ENCODE measurements around the gene CA6. TPM values are rescaled to one million over a fixed set of nuclear protein-coding genes. Genes with fewer than 3 reads are reported as not detected.

CA6 gene
- total RNA-seq, 2 experiments from 2014 or later = not detected

DNA sequence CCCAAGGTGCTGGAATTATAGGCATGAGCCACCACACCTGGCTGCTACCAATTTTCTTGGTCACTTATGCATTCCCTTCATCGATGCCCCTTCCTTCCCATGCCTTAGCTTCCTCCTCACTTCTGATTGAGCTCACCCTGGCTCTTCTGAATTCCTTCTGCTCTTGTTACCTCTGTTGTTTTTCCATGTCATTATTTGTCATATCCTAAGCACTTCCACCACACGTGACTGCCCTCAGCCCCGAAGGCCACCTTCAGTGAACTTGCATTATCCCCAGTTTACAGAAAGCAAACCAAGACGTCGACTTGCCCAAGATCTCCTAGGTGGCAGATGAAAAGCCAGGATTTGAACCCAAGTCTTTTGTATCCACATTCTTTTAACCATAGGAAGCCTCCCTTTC, 30.7 kb downstream of the CA6 start:
- ChIA-PET POLR2A (interaction anchor here (0.6 kb wide), 1 partner anchor 770 kb away, joined by 3 read pairs; no protein-coding TSS in a partner anchor), CTCF (ENCODE audit: unreplicated experiment) (interaction anchor here (0.6 kb wide), 1 partner anchor 74 kb away, joined by 3 read pairs; no protein-coding TSS in a partner anchor)
- intact Hi-C loops (cut with micrococcal nuclease; ENCODE audit: unreplicated experiment) = no loop called here
- Histone ChIP-seq H3K4me3 (ENCODE audit: low read depth, low read length, poor library complexity, severe bottlenecking) (no peak overlapping the region), H3K4me2 (ENCODE audit: low read length) (no peak overlapping the region), H3K36me3 (ENCODE audit: insufficient read depth, low read length) (no peaks in the 10 kb centered on the region), H3K27ac (ENCODE audit: low read depth, low read length, poor library complexity, severe bottlenecking) (no peak overlapping the region), H3K79me2 (ENCODE audit: insufficient read depth, low read depth, low read length) (no peaks in the 10 kb centered on the region), H2AFZ (ENCODE audit: low read length) (no peak overlapping the region), H3K9me2 (ENCODE audit: insufficient read depth, low read length) (no peaks in the 10 kb centered on the region), H3K9me3 (ENCODE audit: low read length) (no peaks in the 10 kb centered on the region), H4K20me1 (ENCODE audit: insufficient read depth, low read length) (no peaks in the 10 kb centered on the region), H3K4me1 (ENCODE audit: insufficient read depth, low read length, poor library complexity, severe bottlenecking) (peaks cover 7% of the 10 kb centered on the region)
- BruUV-seq (replicated peaks) = no TSS peak
- DNase-seq (ENCODE audit: low spot score) = no peak
- TF ChIP-seq EZH2phosphoT487 (IDR thresholded peaks at IDR 0.05; ENCODE audit: borderline replicate concordance, low read depth, low read length) = no peak
- TF ChIP-seq, protein P1, sequence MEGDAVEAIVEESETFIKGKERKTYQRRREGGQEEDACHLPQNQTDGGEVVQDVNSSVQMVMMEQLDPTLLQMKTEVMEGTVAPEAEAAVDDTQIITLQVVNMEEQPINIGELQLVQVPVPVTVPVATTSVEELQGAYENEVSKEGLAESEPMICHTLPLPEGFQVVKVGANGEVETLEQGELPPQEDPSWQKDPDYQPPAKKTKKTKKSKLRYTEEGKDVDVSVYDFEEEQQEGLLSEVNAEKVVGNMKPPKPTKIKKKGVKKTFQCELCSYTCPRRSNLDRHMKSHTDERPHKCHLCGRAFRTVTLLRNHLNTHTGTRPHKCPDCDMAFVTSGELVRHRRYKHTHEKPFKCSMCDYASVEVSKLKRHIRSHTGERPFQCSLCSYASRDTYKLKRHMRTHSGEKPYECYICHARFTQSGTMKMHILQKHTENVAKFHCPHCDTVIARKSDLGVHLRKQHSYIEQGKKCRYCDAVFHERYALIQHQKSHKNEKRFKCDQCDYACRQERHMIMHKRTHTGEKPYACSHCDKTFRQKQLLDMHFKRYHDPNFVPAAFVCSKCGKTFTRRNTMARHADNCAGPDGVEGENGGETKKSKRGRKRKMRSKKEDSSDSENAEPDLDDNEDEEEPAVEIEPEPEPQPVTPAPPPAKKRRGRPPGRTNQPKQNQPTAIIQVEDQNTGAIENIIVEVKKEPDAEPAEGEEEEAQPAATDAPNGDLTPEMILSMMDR (conservative IDR thresholded peaks at IDR 0.05; ENCODE audit: low read length) = no peak

DNA sequence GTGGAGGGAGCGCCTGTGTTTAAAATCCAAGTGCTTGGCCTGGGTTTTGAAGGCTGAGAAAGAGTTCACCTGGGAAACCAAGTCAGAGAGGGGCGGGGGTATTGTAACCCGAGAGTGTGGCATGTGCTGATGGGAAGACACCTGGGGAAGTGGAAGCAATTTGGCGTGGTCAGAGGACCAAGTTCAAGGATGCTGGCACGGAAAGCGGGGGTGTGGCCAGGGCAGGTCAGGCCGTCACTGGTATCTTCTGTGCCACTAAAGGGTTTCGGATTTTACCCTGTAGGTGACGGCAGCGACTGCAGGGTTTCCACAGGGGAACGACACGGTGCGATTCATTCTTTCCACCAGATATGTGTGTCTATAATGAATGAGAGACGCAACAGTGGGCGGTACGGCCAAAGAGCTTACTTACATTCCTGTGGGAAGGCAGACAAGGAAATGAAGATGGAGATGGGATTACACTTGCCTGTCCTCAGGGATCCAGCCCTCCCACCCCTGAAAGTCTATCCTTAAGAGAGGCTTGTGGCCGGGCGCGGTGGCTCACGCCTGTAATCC, 31.3 kb downstream of the CA6 start:
- Histone ChIP-seq H2AFZ (ENCODE audit: low read length) (no peak overlapping the region), H3K4me1 (ENCODE audit: insufficient read depth, low read length, poor library complexity, severe bottlenecking) (peaks cover 7% of the 10 kb centered on the region), H3K79me2 (ENCODE audit: insufficient read depth, low read depth, low read length) (no peaks in the 10 kb centered on the region), H3K36me3 (ENCODE audit: insufficient read depth, low read length) (no peaks in the 10 kb centered on the region), H3K4me2 (ENCODE audit: low read length) (no peak overlapping the region), H3K9me2 (ENCODE audit: insufficient read depth, low read length) (no peaks in the 10 kb centered on the region), H3K27ac (ENCODE audit: low read depth, low read length, poor library complexity, severe bottlenecking) (no peak overlapping the region), H3K9me3 (ENCODE audit: low read length) (no peaks in the 10 kb centered on the region), H4K20me1 (ENCODE audit: insufficient read depth, low read length) (no peaks in the 10 kb centered on the region), H3K4me3 (ENCODE audit: low read depth, low read length, poor library complexity, severe bottlenecking) (no peak overlapping the region)
- no peak for DNase-seq (ENCODE audit: low spot score)
- TF ChIP-seq, protein P1 (conservative IDR thresholded peaks at IDR 0.05; ENCODE audit: low read length) = no peak
- no peak for TF ChIP-seq EZH2phosphoT487 (IDR thresholded peaks at IDR 0.05; ENCODE audit: borderline replicate concordance, low read depth, low read length)
- BruUV-seq (replicated peaks) = no TSS peak
- POLR2A ChIA-PET = interaction anchor here (0.6 kb wide), 1 partner anchor 770 kb away, joined by 3 read pairs; no protein-coding TSS in a partner anchor
- CTCF ChIA-PET (ENCODE audit: unreplicated experiment) = no interaction called here
- intact Hi-C loops (cut with micrococcal nuclease; ENCODE audit: unreplicated experiment) = no loop called here

DNA sequence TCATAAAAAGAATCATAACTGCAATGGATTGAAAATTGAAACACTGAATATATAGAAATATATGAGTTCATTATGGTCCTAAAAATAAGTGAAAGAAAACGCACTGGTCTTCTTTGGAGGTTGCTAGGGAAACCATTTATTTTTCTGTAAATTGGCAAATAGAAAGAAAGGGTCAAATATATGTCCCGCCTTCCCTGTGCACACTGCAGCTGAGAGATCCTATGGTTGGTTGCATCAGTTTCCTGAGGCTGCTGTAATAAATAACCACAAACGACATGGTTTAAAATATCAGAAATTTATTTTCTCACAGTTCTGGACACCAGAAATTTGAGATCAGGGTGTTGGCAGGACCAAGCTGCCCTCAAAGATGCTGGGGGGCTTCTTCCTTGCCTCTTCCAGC, 35.0 kb downstream of the CA6 start:
- H3K79me2 ChIP-seq (ENCODE audit: insufficient read depth, low read depth, low read length) = no peaks in the 10 kb centered on the region
- H3K4me3 ChIP-seq (ENCODE audit: low read depth, low read length, poor library complexity, severe bottlenecking) = no peak overlapping the region
- H3K9me3 ChIP-seq (ENCODE audit: low read length) = no peaks in the 10 kb centered on the region
- no peak overlapping the region for H3K27ac ChIP-seq (ENCODE audit: low read depth, low read length, poor library complexity, severe bottlenecking)
- TF ChIP-seq, protein P1 (conservative IDR thresholded peaks at IDR 0.05; ENCODE audit: low read length) = no peak
- peaks cover 7% of the 10 kb centered on the region for H3K4me1 ChIP-seq (ENCODE audit: insufficient read depth, low read length, poor library complexity, severe bottlenecking)
- CTCF ChIA-PET (ENCODE audit: unreplicated experiment) = no interaction called here
- no peaks in the 10 kb centered on the region for H3K36me3 ChIP-seq (ENCODE audit: insufficient read depth, low read length)
- no peak overlapping the region for H2AFZ ChIP-seq (ENCODE audit: low read length)
- no peaks in the 10 kb centered on the region for H4K20me1 ChIP-seq (ENCODE audit: insufficient read depth, low read length)
- H3K4me2 ChIP-seq (ENCODE audit: low read length) = no peak overlapping the region
- intact Hi-C loops (cut with micrococcal nuclease; ENCODE audit: unreplicated experiment) = no loop called here
- DNase-seq (ENCODE audit: low spot score) = no peak
- no TSS peak for BruUV-seq (replicated peaks)
- POLR2A ChIA-PET = interaction anchor here (0.8 kb wide), 1 partner anchor 36 kb away, joined by 3 read pairs; no protein-coding TSS in a partner anchor
- H3K9me2 ChIP-seq (ENCODE audit: insufficient read depth, low read length) = no peaks in the 10 kb centered on the region
